Heart left ventricle (tissue), 13 donors: ENCODE results near the gene MMD2.

Experiments used
- CTCF ChIP-seq, 12 donors: fragments of 200-600 bp; sonication (generic) in 4 of 12; IDR thresholded peaks; one replicate each; pipeline versions ENCODE4 v1.5.0 to v1.8.0; 2018 to 2022; ENCODE audit warnings: antibody characterized with exemption in 12 of 12, mild to moderate bottlenecking in 5 of 12
- POLR2A ChIP-seq, 2 donors: fragments of 450-650 bp; IDR thresholded peaks; one replicate each; pipeline ENCODE4 v1.6.1; 2017; ENCODE audit warnings: antibody characterized with exemption in 2 of 2, mild to moderate bottlenecking in 2 of 2, moderate library complexity in 2 of 2
- donor health status: ischemic (EF 13 %, LVEDD 7.1; RV severe dilation, severe dysfunction).
- donor health status: DM: no; HTN: yes; CAD: no.
- donor health status: DM: no; HTN: no; CAD: no.
- donor health status: ischemic (EF 25% LVEDD 6.9; RV normal size, moderate dysfunction).
- donor health status: ischemic (EF 25% LVEDD 5.7; RV mildly dilated, moderate dysfunction).
- donor health status: ischemic (EF 35%, LVEDD 5.7; RV mildly dilated, moderate dysfunction).
- donor health status: nonischemic (EF 11% LVEDD 7.7; RV severe dilation, severe dysfunction).
- donor health status: DM: yes; HTN: yes; CAD: no.
- donor health status: PGD.
- donor health status: ischemic (EF 29% LVEDD 5.4; RV normal size, mild dysfunction).
- donor health status: nonischemic (EF 23%, LVEDD 6.1; RV moderate dilation, normal function).

GRCh38 chr7:5005066-5005465 lies 46.1 kb upstream of the MMD2 start:
- TF ChIP-seq CTCF (IDR thresholded peaks at IDR 0.05) (no peak), POLR2A (IDR thresholded peaks at IDR 0.05) (no peak)
